ENCODE measurements around the gene NR6A1. TPM values are rescaled to one million over a fixed set of nuclear protein-coding genes. Genes with fewer than 3 reads are reported as not detected.
A peak's percentile ranks its signal among the peaks of the same experiment; 100 is the strongest.

Gene NR6A1
- polyA plus RNA-seq, 1 experiment: 0.10 TPM

DNA sequence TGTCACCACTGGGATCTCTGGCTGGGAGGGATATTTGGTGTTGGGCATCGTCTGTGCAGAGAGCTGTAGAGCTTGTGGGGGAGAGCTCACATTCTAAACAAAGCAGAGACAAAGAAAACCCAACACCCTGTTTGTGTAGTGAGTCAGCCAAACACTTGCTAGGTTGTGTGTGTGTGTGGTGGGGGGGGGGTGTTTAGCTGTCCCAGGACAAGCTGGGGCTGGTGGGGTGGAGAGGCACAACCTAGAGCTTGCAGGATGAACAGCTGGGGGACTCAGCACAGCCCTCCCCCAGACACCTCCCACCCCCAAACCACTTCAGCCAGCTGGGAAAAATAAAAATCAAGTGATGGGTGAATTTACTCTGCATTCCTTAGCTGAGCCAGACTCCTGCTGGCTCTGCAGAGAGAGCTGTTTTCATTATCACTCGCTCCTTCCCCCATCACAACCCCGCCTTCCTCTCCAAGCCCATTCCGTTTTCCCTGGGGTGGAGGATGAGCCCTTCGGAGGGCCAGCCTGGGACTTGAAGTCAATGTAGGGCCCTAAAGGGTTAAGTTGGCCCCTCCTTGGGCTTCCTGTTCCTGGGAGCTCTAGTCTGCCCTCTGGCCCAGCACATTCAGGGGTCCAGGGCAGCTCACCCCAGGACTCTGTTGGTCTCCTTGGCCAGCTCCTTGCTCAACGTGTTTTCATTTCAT is 8.4 kb upstream of the NR6A1 start:
- ChIA-PET CTCF (interaction anchor here (0.7 to 12.3 kb wide), 7 partner anchors 10 to 162 kb away, joined by 3 to 674 read pairs (median 5); partner anchors contain the start of gene WDR38), POLR2A (interaction anchor here (0.5 to 1.8 kb wide), 20 partner anchors 8 to 589 kb away, joined by 3 to 27 read pairs (median 8); partner anchors contain the start of genes ARPC5L, HSPA5, NR6A1 and RPL35)
- peak; percentile 99 for DNase-seq (ENCODE audit: low read depth, low spot score)
- Histone ChIP-seq H3K27ac (ENCODE audit: low read depth, low read length) (peak overlapping the region; percentile 96), H3K9me3 (ENCODE audit: control insufficient read depth, insufficient read depth, low read length) (no peaks in the 10 kb centered on the region; the same call in 1 of the 2 replicates), H3K4me3 (ENCODE audit: low read depth, low read length) (peak overlapping the region; percentile 45), H3K27me3 (ENCODE audit: control insufficient read depth, insufficient read depth, low read length) (no peaks in the 10 kb centered on the region)
- TF ChIP-seq, protein P1, sequence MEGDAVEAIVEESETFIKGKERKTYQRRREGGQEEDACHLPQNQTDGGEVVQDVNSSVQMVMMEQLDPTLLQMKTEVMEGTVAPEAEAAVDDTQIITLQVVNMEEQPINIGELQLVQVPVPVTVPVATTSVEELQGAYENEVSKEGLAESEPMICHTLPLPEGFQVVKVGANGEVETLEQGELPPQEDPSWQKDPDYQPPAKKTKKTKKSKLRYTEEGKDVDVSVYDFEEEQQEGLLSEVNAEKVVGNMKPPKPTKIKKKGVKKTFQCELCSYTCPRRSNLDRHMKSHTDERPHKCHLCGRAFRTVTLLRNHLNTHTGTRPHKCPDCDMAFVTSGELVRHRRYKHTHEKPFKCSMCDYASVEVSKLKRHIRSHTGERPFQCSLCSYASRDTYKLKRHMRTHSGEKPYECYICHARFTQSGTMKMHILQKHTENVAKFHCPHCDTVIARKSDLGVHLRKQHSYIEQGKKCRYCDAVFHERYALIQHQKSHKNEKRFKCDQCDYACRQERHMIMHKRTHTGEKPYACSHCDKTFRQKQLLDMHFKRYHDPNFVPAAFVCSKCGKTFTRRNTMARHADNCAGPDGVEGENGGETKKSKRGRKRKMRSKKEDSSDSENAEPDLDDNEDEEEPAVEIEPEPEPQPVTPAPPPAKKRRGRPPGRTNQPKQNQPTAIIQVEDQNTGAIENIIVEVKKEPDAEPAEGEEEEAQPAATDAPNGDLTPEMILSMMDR (IDR thresholded peaks at IDR 0.05; ENCODE audit: low read depth, low read length): no peak

DNA sequence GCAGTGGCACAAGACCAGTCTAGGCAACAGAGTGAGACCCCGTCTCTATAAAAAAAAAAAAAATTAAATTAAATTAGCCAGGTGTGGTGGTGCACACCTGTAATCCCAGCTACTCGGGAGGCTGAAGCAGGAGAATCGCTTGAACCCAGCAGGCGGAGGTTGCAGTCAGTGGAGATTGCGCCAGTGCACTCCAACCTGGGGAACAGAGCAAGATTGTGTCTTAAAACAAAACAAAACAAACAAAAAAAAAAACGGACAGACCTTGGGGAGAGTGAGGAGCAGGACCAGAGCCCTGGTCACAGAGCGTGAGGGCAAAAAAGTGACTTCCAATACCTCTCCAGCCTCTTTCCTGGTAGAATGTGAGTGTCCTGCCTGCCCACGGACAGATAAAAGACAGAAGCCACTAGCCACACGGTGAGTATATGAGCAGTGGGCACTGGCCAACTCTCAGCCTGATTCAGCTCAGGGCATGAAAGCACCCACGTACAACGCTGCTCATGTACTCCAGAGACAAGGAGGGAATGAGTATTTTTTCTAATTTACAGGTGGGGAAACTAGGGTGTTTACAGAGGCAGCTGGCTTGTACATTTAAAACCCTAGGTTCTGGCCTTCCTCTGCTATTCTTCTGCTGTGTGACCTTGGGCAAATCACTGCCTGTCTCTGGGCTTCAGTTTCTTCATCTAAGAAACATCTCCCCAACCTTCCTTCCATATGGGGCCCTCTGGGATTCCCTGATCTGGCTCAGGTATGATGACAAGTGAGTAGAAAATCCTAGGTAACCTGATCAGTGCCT is 7.7 kb upstream of the NR6A1 start:
- H3K4me3 ChIP-seq (ENCODE audit: low read depth, low read length): peak overlapping the region; percentile 5
- H3K9me3 ChIP-seq (ENCODE audit: control insufficient read depth, insufficient read depth, low read length): no peaks in the 10 kb centered on the region; the same call in 1 of the 2 replicates
- H3K27ac ChIP-seq (ENCODE audit: low read depth, low read length): peak overlapping the region; percentile 79
- ChIA-PET CTCF (interaction anchor here (0.7 to 12.3 kb wide), 6 partner anchors 15 to 242 kb away, joined by 5 to 674 read pairs (median 8); partner anchors contain the start of gene WDR38), POLR2A (interaction anchor here (0.5 to 2.1 kb wide), 18 partner anchors 8 to 589 kb away, joined by 4 to 27 read pairs (median 10); partner anchors contain the start of genes ARPC5L, HSPA5, NR6A1 and RPL35)
- DNase-seq (ENCODE audit: low read depth, low spot score): no peak
- TF ChIP-seq, protein P1 (IDR thresholded peaks at IDR 0.05; ENCODE audit: low read depth, low read length): no peak
- H3K27me3 ChIP-seq (ENCODE audit: control insufficient read depth, insufficient read depth, low read length): no peaks in the 10 kb centered on the region

DNA sequence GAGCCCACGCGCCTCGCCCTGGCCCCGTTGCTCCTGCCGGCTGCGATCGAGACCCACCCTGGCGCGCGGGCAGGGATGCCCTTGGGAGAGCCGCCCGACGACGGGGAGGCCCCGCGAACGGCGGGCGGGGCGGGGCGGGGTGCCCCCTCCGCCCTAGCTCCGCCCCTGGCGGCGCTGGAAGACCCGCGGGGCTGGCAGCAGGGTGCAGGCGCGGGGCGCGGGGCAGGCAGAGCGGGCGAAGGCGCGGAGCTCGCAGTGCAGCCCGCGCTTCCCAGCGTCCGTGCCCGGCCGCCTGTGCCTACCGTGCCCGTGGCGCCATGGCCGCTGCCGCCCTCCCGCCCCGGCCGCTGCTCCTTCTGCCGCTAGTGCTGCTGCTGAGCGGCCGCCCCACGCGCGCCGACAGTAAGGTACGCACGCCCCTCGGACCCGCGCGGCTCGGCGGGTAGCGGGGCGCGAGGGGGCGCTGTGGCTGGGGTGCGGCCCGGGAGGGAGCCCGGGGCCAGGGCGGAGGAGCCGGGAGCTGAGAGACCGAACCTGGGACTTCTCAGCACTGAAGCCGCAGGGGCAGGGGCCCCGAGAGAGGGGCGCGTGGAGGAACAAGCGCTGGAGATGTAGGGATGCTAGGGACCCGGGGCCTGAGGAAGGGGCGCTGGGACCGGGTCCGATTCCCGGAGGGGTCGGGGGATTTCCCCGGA is 6.0 kb upstream of the NR6A1 start, which contains the start of gene OLFML2A:
OLFML2A (plus strand) TSS at position 180 of the 695 bp plus-strand sequence; CDS start at position 318, 138 bp downstream.
- H3K9me3 ChIP-seq (ENCODE audit: control insufficient read depth, insufficient read depth, low read length): no peaks in the 10 kb centered on the region; the same call in 1 of the 2 replicates

DNA sequence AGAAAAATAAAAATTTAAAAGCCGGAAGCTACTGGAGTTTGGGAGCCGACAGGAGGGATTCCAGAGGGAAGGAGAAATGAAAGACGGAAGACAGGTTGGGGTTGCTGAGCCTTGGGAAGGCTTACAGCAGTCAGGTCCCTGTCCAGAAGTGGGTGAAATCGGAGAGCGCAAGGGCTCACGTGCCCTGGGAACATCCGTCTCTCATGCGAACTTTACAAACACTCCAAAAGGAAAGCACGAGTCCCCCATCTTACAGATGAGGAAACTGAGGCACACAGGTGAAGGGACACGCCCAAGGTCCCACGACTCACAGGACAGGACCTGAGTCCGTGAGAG is 5.5 kb upstream of the NR6A1 start:
- Histone ChIP-seq H3K27me3 (ENCODE audit: control insufficient read depth, insufficient read depth, low read length) (no peaks in the 10 kb centered on the region), H3K9me3 (ENCODE audit: control insufficient read depth, insufficient read depth, low read length) (no peaks in the 10 kb centered on the region; the same call in 1 of the 2 replicates), H3K27ac (ENCODE audit: low read depth, low read length) (no peak overlapping the region), H3K4me3 (ENCODE audit: low read depth, low read length) (peak overlapping the region; percentile 64)
- ChIA-PET POLR2A (interaction anchor here (0.7 to 2.1 kb wide), 4 partner anchors 32 to 82 kb away, joined by 3 to 6 read pairs (median 3); no protein-coding TSS in a partner anchor), CTCF (interaction anchor here (0.7 to 12.3 kb wide), 10 partner anchors 12 to 595 kb away, joined by 3 to 674 read pairs (median 3); partner anchors contain the start of genes ARPC5L, RPL35 and WDR38)
- DNase-seq (ENCODE audit: low read depth, low spot score): no peak
- TF ChIP-seq, protein P1 (IDR thresholded peaks at IDR 0.05; ENCODE audit: low read depth, low read length): no peak

More for the DNA sequence above, 6.0 kb upstream of the NR6A1 start, which contains the start of gene OLFML2A:
- CTCF ChIA-PET: interaction anchor here (0.6 to 12.3 kb wide), 13 partner anchors 11 to 594 kb away, joined by 3 to 674 read pairs (median 4); partner anchors contain the start of gene WDR38
- Histone ChIP-seq H3K4me3 (ENCODE audit: low read depth, low read length) (peak within 1 kb of the TSS; percentile 64), H3K27ac (ENCODE audit: low read depth, low read length) (peak within 1 kb of the TSS; percentile 21), H3K27me3 (ENCODE audit: control insufficient read depth, insufficient read depth, low read length) (no peaks in the 10 kb centered on the region)
- TF ChIP-seq, protein P1 (IDR thresholded peaks at IDR 0.05; ENCODE audit: low read depth, low read length): peak; percentile 42
- POLR2A ChIA-PET: interaction anchor here (0.6 to 2.1 kb wide), 9 partner anchors 31 to 86 kb away, joined by 3 to 6 read pairs (median 3); partner anchors contain the start of genes ARPC5L and RPL35
- DNase-seq (ENCODE audit: low read depth, low spot score): no peak
